ENCODE data around the gene THAP4. TPM values are rescaled to one million over a fixed set of nuclear protein-coding genes. Genes with fewer than 3 reads are reported as not detected.

THAP4 gene
- total RNA-seq, 1 experiment from 2014 or later, result 88.6 TPM

GRCh38 chr2:241678784-241679540 is 42.0 kb upstream of the THAP4 start (continued):
- TF ChIP-seq EMX1 (CRISPR knock-in tag; IDR thresholded peaks at IDR 0.05) (no peak), STAT6 (CRISPR knock-in tag; conservative IDR thresholded peaks at IDR 0.05; ENCODE audit: low read depth) (no peak), MXD4 (CRISPR knock-in tag; IDR thresholded peaks at IDR 0.05; ENCODE audit: borderline replicate concordance) (no peak), ZNF416 (CRISPR knock-in tag; IDR thresholded peaks at IDR 0.05) (no peak), ZBTB43 (CRISPR knock-in tag; IDR thresholded peaks at IDR 0.05) (no peak), ARID4B (CRISPR knock-in tag; IDR thresholded peaks at IDR 0.05; ENCODE audit: borderline replicate concordance) (no peak), E2F1 (CRISPR knock-in tag; IDR thresholded peaks at IDR 0.05) (no peak), NR3C1 (CRISPR knock-in tag; conservative IDR thresholded peaks at IDR 0.05; ENCODE audit: low read depth) (no peak), ZNF121 (CRISPR knock-in tag; IDR thresholded peaks at IDR 0.05) (no peak), KAT7 (CRISPR knock-in tag; IDR thresholded peaks at IDR 0.05; ENCODE audit: borderline replicate concordance) (no peak)

- H3K27ac Mint-ChIP-seq, result no peak overlapping the region
- TF ChIP-seq ZSCAN18 (CRISPR knock-in tag; IDR thresholded peaks at IDR 0.05), result no peak
- no peak for TF ChIP-seq ARID4B (CRISPR knock-in tag; IDR thresholded peaks at IDR 0.05; ENCODE audit: borderline replicate concordance)
- no peak for TF ChIP-seq AR (CRISPR knock-in tag; IDR thresholded peaks at IDR 0.05)
- TF ChIP-seq ATF2 (CRISPR knock-in tag; IDR thresholded peaks at IDR 0.05; ENCODE audit: borderline replicate concordance, low read depth), result no peak
Measured at GRCh38 chr2:241678307-241678706, 41.3 kb upstream of the THAP4 start.

More at GRCh38 chr2:241678307-241678706, 41.3 kb upstream of the THAP4 start:
- ATAC-seq, result no peak
- ChIA-PET CTCF (no interaction called here), POLR2A (no interaction called here)
- DNase-seq (ENCODE audit: low spot score), result no peak
- Mint-ChIP-seq H3K4me1 (peaks cover 2% of the 10 kb centered on the region; the same call in 1 of the 2 replicates), H3K9me3 (no peaks in the 10 kb centered on the region), H3K4me3 (no peak overlapping the region), H3K27me3 (ENCODE audit: low read depth) (no peaks in the 10 kb centered on the region), H3K36me3 (peaks cover 57% of the 10 kb centered on the region)

All from WTC11 (cell line).